Osteocyte (in vitro differentiated cells): ENCODE measurements around the gene ARL10. TPM values are rescaled to one million over a fixed set of nuclear protein-coding genes. Genes with fewer than 3 reads are reported as not detected.

Experiments used
- DNase-seq: peaks from one replicate; pipeline ENCODE4 v3.0.0; 2021; ENCODE audit warnings: mixed read lengths; ENCODE audit not compliant: unreplicated experiment; ENCODE audit errors: extremely low spot score
- H3K27ac Mint-ChIP-seq: one replicate; pipeline ENCODE4 v1.8.0; 2021; ENCODE audit warnings: mild to moderate bottlenecking, mixed read lengths; ENCODE audit not compliant: unreplicated experiment
- H3K27me3 Mint-ChIP-seq: one replicate; pipeline ENCODE4 v1.8.0; 2021; ENCODE audit warnings: mixed read lengths; ENCODE audit not compliant: unreplicated experiment
- H3K36me3 Mint-ChIP-seq: one replicate; pipeline ENCODE4 v1.8.0; 2021; ENCODE audit warnings: mixed read lengths; ENCODE audit not compliant: unreplicated experiment
- H3K4me1 Mint-ChIP-seq: one replicate; pipeline ENCODE4 v1.8.0; 2021; ENCODE audit warnings: mixed read lengths; ENCODE audit not compliant: unreplicated experiment
- H3K4me3 Mint-ChIP-seq: one replicate; pipeline ENCODE4 v1.8.0; 2021; ENCODE audit warnings: mild to moderate bottlenecking, moderate library complexity, mixed read lengths; ENCODE audit not compliant: unreplicated experiment
- H3K9me3 Mint-ChIP-seq: one replicate; pipeline ENCODE4 v1.8.0; 2021; ENCODE audit warnings: mixed read lengths; ENCODE audit not compliant: unreplicated experiment
- CTCF ChIP-seq: fragments of 200-600 bp; sonication (generic); IDR thresholded peaks from 2 replicates; pipeline ENCODE4 v1.5.0; 2021; ENCODE audit warnings: antibody characterized with exemption, mild to moderate bottlenecking, moderate library complexity
- total RNA-seq: library from RNA; stranded (reverse); gene quantifications from 2 replicates; pipeline ENCODE4 v1.2.1, GENCODE V29; 2021

ARL10 gene
- total RNA-seq, 1 donor from 2014 or later, result 25.9 TPM

GRCh38 chr5:176408590-176408989 lies 43.3 kb downstream of the ARL10 start:
- H3K36me3 Mint-ChIP-seq, result peaks cover 20% of the 10 kb centered on the region
- TF ChIP-seq CTCF, result no peak
- no peak overlapping the region for H3K4me3 Mint-ChIP-seq
- no peak overlapping the region for H3K27ac Mint-ChIP-seq
- no peak for DNase-seq
- H3K9me3 Mint-ChIP-seq, result no peaks in the 10 kb centered on the region
- no peaks in the 10 kb centered on the region for H3K27me3 Mint-ChIP-seq
- H3K4me1 Mint-ChIP-seq, result peaks cover 31% of the 10 kb centered on the region

GRCh38 chr5:176409765-176410164 lies 44.5 kb downstream of the ARL10 start:
- Mint-ChIP-seq H3K9me3 (no peaks in the 10 kb centered on the region), H3K4me1 (peaks cover 43% of the 10 kb centered on the region), H3K4me3 (no peak overlapping the region), H3K27me3 (no peaks in the 10 kb centered on the region), H3K27ac (no peak overlapping the region), H3K36me3 (peaks cover 18% of the 10 kb centered on the region)
- TF ChIP-seq CTCF, result no peak
- DNase-seq, result no peak

GRCh38 chr5:176410486-176411180 lies 45.3 kb downstream of the ARL10 start:
- H3K9me3 Mint-ChIP-seq, result no peaks in the 10 kb centered on the region
- H3K27me3 Mint-ChIP-seq, result no peaks in the 10 kb centered on the region
- H3K4me1 Mint-ChIP-seq, result peaks cover 51% of the 10 kb centered on the region
- no peak for DNase-seq
- TF ChIP-seq CTCF, result no peak
- no peak overlapping the region for H3K4me3 Mint-ChIP-seq
- H3K27ac Mint-ChIP-seq, result no peak overlapping the region
- peaks cover 15% of the 10 kb centered on the region for H3K36me3 Mint-ChIP-seq

GRCh38 chr5:176412517-176413254 lies 47.4 kb downstream of the ARL10 start:
- no peaks in the 10 kb centered on the region for H3K9me3 Mint-ChIP-seq
- H3K4me1 Mint-ChIP-seq, result peaks cover 57% of the 10 kb centered on the region
- H3K27me3 Mint-ChIP-seq, result no peaks in the 10 kb centered on the region
- peak overlapping the region; percentile 82 for H3K27ac Mint-ChIP-seq
- no peak for DNase-seq
- TF ChIP-seq CTCF, result no peak
- H3K4me3 Mint-ChIP-seq, result no peak overlapping the region
- peaks cover 9% of the 10 kb centered on the region for H3K36me3 Mint-ChIP-seq

GRCh38 chr5:176413255-176413565 lies 47.9 kb downstream of the ARL10 start:
- H3K4me1 Mint-ChIP-seq, result peaks cover 54% of the 10 kb centered on the region

More at GRCh38 chr5:176413255-176413565, 47.9 kb downstream of the ARL10 start:
- DNase-seq, result no peak
- Mint-ChIP-seq H3K27ac (peak overlapping the region; percentile 82), H3K9me3 (no peaks in the 10 kb centered on the region), H3K36me3 (peaks cover 7% of the 10 kb centered on the region), H3K4me3 (peak overlapping the region; percentile 14), H3K27me3 (no peaks in the 10 kb centered on the region)
- TF ChIP-seq CTCF, result no peak
